ENCODE data around the gene EHBP1L1.

EHBP1L1 gene

DNA sequence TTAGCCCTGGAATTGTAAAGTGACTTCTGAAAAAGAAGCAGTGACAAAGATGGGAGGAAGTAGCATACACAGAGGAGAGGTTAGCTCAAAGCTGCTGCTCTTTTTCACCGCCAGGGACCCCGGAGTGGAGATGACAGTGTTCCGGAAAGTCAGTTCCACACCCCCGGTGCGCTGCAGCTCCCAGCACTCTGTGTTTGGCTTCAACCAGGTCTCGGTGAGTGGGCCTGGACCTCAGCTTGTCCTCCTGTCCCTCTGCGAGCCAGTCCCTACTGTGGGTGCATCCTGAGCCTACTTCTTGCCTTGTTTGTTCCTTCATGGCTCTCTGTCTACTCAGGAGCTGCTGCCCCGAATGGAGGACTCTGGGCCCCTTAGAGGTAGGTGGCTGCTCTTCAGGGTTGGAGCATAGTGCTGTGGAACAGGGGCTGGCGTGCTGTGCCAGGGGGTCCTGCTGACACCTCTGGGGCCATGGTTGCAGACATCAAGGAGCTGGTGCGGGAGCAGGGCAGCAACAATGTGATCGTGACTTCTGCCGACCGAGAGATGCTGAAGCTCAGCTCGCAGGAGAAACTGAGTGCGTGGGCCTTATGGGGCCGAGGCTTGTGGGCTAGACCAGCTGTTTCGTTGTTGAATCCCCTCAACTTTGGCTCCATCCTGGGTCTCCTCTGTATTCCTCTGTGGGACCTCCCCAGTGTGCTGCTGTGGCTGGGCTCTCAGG is 41.4 kb downstream of the EHBP1L1 start:
- DNase-seq = no peak

GRCh38 chr11:65617990-65618751 is 42.3 kb downstream of the EHBP1L1 start:
- no peak for DNase-seq

DNA sequence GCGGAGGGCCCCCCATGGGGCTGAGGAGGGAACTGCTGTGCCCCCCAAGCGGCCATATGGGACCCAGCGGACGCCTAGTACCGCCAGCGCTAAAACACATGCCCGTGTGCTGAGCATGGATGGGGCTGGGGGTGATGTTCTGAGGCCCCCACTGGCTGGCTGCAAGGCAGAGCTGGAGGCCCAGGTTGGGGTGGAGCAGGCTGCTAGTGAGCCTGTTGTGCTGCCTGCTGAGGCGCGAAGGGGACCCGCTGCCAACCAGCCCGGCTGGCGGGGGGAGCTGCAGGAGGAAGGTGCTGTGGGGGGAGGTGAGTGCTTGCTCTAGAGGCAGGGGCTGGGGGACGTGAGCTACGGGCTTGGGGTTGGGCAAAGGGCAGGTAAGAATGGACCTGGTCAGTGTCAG is 42.9 kb downstream of the EHBP1L1 start:
- DNase-seq = no peak

GRCh38 chr11:65619281-65619928 is 43.6 kb downstream of the EHBP1L1 start:
- no peak for DNase-seq

DNA sequence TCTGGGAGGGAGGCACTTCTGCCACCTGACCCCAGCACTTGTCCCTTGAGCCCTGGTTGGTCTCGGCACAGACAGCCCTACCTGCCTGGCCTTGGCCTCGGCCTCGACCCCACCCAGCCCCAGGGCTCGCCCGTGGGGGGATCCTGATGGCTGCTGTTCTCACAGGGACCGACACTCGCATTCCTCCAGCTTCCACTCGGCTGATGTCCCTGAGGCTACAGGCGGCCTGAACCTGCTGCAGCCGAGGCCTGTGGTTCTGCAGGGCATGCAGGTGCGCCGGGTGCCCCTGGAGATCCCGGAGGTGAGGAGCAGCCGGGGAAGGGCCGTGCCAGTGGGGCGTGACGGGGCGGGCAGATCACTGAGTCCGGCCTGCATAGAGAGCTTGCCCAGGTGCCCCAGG is 44.8 kb downstream of the EHBP1L1 start:
- DNase-seq = no peak

DNA sequence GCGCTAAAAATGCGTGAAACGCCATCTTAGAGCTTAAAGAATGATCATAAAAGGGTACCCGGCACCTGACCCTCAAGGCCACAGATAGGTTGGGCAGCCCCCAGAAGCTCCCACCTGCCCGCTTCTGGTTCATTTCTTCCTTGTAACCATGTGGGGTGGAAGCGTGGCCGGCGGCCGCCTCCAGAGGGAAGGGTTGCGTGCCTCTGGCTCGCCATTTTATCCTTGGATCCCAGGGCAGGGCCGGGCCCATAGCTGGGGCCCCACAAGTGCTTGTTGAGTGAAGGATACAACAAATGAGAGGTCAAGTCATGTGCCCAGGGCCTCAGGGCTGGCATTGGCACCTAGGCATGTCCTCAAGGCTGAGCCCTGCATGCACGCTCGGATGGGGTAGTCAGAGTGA is 45.6 kb downstream of the EHBP1L1 start:
- no peak for DNase-seq

GRCh38 chr11:65622011-65622410 is 46.2 kb downstream of the EHBP1L1 start:
- no peak for DNase-seq

DNA sequence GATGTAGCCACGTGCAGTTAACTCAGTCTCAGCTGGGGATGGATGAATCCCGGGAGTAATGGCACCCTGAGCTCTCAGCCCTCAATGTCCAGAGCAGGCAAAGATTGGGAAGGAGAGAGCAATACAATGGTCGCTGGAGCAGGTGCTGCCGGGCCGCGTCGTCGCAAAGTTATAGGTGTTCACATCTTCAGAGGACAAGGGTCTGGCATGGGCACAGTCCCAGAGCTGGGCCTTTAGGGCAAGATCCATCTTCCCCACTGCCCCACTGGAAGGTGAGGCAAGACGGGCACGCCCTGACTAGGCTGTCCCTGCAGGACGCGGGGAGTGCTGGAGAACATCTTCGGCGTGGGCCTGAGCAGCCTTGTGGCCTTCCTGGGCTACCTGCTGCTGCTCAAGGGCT is 47.3 kb downstream of the EHBP1L1 start:
- DNase-seq = no peak

DNA sequence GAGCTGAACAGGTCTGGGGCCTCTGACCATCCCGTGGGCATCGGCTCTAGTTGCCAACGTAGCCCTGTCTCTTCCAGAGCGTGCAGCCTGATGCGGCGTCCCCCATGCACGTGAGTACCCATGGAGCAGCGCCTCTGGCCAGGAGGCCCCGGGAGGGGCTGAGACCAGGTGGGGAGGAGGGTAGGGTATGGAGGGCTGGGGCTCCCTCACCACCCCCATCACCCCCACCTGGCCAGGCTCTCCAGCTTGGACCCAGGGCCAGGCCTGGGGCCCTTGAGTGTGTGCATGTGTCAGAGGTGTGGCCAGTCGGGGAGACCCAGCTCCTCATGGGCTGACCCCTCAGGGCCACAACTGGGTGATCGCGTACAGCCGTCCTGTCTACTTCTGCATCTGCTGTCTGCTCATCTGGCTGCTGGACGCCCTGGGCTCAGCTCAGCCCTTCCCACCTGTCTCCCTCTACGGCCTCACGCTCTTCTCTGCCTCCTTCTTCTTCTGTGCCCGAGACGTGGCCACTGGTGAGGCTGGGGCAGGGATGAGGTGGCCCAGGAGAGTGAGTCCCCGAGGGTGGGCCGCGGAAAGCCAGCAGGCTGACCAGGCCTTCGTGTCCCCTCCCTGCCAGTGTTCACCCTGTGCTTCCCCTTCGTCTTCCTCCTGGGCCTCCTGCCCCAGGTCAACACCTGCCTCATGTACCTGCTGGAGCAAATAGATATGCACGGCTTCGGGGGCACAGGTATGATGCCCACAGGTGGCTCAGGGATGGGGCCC is 48.2 kb downstream of the EHBP1L1 start:
- no peak for DNase-seq

DNA sequence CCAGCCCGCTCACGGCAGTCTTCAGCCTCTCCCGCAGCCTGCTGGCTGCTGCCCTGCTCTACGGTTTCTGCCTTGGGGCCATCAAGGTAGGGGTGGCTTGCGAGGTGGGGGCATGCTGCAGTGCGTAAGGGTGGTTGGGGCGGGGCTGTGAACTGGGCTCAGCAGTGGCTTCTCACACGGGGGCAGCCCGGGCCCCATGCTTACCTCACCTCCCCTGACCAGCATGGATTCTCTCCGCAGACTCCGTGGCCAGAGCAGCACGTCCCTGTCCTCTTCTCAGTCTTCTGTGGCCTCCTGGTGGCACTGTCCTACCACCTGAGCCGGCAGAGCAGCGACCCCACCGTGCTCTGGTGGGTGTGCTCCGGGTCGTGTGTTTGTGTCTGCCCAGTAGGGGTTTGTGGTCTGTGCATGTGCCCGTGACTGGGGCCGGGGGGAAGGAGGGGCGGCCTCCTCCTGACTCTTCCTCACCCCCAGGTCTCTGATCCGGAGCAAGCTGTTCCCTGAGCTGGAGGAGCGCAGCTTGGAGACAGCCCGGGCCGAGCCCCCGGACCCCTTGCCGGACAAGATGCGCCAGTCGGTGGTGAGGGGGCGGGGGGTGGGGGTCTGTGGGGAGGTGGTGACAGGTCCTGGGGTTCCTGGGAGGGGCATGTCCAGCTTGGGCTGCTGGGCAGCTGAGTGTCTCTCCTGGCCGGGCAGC is 49.2 kb downstream of the EHBP1L1 start:
- no peak for DNase-seq

DNA sequence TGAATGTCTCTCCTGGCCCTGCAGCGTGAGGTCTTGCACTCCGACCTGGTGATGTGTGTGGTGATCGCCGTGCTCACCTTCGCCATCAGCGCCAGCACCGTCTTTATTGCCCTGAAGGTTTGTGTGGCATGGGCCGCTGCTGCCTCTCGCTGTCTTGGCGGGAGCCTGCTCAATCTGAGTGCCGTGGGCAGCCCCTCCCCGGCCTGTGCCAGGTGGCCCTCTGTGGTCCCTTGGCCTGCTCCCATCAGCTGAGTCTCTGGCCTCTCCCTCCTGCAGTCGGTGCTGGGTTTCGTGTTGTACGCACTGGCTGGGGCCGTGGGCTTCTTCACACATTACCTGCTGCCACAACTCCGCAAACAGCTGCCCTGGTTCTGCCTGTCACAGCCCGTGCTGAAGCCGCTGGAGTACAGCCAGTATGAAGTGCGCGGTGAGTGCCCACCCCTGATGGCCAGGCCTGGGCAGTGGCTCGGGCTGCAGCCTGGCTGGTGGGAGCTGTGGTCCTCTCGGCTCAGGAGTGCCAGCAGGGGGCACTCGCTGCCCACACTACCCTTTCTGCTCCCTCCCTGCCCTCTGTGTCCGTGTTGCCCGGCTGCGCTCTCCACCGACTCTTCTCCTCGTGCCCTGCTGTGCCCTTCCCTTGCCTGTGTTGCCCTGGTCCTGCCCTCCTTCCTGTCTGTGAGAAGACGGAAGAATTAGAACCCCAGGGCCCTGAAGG is 49.9 kb downstream of the EHBP1L1 start:
- DNase-seq = peak in 2 of 3 experiments; percentile 12 to 17

- no peak for DNase-seq
Observed at GRCh38 chr11:65627202-65627601, 51.3 kb downstream of the EHBP1L1 start.

GRCh38 chr11:65629579-65629978 is 53.7 kb downstream of the EHBP1L1 start:
- DNase-seq = no peak

GRCh38 chr11:65630215-65630614 is 54.4 kb downstream of the EHBP1L1 start:
- DNase-seq = no peak

GRCh38 chr11:65633390-65634108 is 57.7 kb downstream of the EHBP1L1 start:
- no peak for DNase-seq

DNA sequence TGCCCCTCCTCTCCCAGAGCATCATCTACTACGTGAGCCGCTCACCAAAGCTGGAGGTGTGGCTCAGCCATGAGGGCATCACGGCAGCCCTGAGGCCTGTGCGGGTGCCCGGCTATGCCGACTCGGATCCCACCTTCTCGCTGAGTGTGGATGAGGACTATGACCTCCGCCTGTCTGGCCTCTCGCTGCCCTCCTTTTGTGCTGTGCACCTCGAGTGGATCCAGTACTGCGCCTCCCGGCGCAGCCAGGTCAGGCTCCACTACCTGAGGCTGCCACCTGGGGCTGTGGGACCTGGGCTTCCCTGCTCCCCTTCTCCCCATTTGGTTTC is 58.2 kb downstream of the EHBP1L1 start:
- DNase-seq = no peak

DNA sequence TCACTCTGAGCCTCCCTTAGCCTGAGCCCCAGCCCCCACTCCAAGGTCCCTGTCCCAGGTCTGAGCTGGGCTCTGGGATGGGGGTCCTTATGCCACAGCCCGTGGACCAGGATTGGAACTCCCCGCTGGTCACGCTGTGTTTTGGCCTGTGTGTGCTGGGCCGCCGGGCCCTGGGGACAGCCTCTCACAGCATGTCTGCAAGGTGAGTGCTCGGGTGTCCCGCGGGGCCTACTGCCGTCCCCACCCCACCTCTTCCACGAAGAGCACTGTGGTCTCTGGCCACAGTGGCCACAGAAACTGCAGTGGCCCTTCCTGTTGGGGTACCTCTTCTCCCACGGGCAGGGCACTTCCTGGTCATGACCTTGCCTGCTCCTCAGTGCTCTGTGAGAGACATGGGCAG is 58.6 kb downstream of the EHBP1L1 start:
- no peak for DNase-seq

DNA sequence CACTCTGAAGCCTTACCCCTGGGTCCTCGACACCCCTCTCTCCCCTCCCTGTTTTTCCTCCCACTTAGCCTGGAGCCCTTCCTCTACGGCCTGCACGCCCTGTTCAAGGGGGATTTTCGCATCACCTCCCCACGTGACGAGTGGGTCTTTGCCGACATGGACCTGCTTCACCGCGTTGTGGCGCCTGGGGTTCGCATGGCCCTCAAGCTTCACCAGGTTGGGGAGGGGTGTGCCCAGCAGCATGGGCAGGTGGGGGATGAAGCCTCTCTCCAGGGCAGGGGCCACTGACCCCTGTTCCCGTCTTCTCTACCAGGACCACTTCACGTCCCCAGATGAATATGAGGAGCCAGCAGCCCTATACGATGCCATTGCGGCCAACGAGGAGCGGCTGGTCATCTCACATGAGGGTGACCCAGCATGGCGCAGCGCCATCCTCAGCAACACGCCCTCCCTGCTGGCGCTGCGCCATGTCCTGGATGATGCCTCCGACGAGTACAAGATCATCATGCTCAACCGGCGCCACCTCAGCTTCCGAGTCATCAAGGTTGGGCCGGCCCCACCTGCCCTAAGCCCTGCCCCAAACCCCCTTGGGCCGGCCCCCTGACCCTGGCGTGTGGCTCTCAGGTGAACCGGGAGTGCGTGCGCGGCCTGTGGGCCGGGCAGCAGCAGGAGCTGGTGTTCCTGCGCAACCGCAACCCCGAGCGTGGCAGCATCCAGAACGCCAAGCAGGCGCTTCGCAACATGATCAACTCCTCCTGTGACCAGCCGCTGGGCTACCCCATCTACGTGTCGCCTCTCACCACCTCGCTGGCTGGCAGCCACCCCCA is 59.3 kb downstream of the EHBP1L1 start:
- DNase-seq = no peak

DNA sequence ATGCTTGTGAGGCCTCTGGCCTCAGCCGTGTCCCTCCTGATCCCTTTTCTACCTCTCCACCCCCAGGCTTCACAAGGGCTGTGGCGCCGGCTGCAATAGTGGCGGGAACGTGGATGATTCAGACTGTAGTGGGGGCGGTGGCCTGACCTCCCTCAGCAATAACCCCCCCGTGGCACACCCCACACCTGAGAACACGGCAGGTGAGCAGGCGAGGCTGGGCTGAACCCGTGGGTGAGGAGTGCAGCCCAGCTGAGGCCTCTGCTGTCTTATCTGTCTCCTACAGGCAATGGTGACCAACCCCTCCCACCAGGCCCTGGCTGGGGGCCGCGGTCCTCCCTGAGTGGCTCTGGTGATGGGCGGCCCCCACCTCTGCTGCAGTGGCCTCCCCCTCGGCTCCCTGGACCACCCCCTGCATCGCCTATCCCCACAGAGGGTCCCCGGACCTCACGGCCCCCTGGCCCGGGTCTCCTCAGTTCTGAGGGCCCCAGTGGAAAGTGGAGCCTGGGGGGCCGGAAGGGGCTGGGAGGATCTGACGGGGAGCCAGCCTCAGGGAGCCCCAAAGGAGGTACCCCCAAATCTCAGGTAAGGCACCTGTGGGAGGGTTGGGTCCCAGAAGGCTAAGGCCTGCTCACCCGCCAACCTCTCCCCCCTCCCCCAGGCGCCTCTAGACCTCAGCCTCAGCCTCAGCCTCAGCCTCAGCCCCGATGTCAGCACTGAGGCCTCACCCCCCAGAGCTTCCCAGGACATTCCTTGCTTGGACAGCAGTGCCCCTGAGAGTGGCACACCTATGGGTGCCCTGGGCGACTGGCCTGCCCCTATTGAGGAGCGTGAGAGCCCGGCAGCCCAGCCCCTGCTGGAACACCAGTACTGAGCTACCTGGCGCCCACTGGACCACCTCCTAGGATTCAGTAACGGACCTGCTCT is 60.5 kb downstream of the EHBP1L1 start:
- DNase-seq = no peak

Measured in NCI-H1417 (cell line).